Psoas muscle (tissue), 8 donors: ENCODE data around the gene HENMT1. TPM values are rescaled to one million over a fixed set of nuclear protein-coding genes. Genes with fewer than 3 reads are reported as not detected.
"Not testable (repeated sequence)": the region's sequence is repeated elsewhere in the genome, so short reads cannot be mapped to it uniquely, and the experiment has no call there.

Source experiments
- ATAC-seq, 4 donors: fragments of 200-7000 bp; cut with Tn5 transposase; one replicate each; pipeline ENCODE4 v1.9.1; 2020; ENCODE audit warnings: moderate library complexity in 3 of 4, mild to moderate bottlenecking in 2 of 4
- DNase-seq, 2 donors: peaks; one replicate each; pipeline ENCODE4 v3.0.0-alpha.2; 2020
- H3K27ac ChIP-seq: fragments of 200-600 bp; one replicate; pipeline ENCODE4 v1.8.0; 2022
- H3K27me3 ChIP-seq, 3 donors: fragments of 200-600 bp in 1 of 3; one replicate each; pipeline versions ENCODE4 v1.6.1 to v1.8.0; 2013 to 2022; ENCODE audit warnings: low read length in 2 of 3, mild to moderate bottlenecking in 2 of 3, moderate library complexity in 1 of 3; ENCODE audit not compliant: insufficient read depth in 3 of 3
- H3K36me3 ChIP-seq, 2 donors: fragments of 200-600 bp in 1 of 2; one replicate each; pipeline versions ENCODE4 v1.6.1 to v1.8.0; 2013 to 2022; ENCODE audit warnings: low read depth in 1 of 2, mild to moderate bottlenecking in 1 of 2, moderate library complexity in 1 of 2; ENCODE audit not compliant: insufficient read depth in 1 of 2
- H3K4me1 ChIP-seq: fragments of 200-600 bp; one replicate; pipeline ENCODE4 v1.8.0; 2022
- H3K4me3 ChIP-seq: fragments of 200-600 bp; one replicate; pipeline ENCODE4 v1.8.0; 2022; ENCODE audit warnings: mild to moderate bottlenecking
- H3K9me3 ChIP-seq: fragments of 200-600 bp; one replicate; pipeline ENCODE4 v1.8.0; 2022
- CTCF ChIP-seq: fragments of 200-600 bp; IDR thresholded peaks from one replicate; pipeline ENCODE4 v1.8.0; 2022; ENCODE audit warnings: antibody characterized with exemption
- WGBS, 3 donors: extraction: QIAGEN DNeasy Blood & Tissue Kit; methylation state at CpG; one replicate each; pipeline versions ENCODE4 v1.1.6 to v1.1.7; 2013; 5-methylcytosine and 5-hydroxymethylcytosine counted together
- intact Hi-C, 2 donors: fragments of 100-400 bp; cut with DNase I; formaldehyde crosslinking; loops; one replicate each; pipeline versions ENCODE4 v1.11.0 to v1.14.2; 2022
- polyA plus RNA-seq, 3 donors: library from polyadenylated mRNA; stranded (reverse); fragments of 200-250 nt; gene quantifications; one replicate each; pipeline ENCODE4 v1.2.3, GENCODE V29; 2013
- total RNA-seq, 4 donors: library from RNA; stranded (reverse); fragmentation: NEBNext Ultra II Directional in 2 of 4; extraction: Animal tissue kit (Norgen Biotek cat#: 25700) in 2 of 4; gene quantifications; one replicate each; pipeline versions ENCODE4 v1.2.1 to v1.2.4, GENCODE V29; 2021 to 2023
- donor health status: healthy with polysubstance abuse.
- donor health status: DM: no; HTN: no; CAD: no; lungs with moderate emphysema.
- donor health status: Bipolar disorder and iron deficiency.
- donor health status: healthy.
- donor health status: DM: yes; HTN: yes; CAD: no.
- donor health status: DM: no; HTN: no; CAD: no.
- donor health status: DM: no; HTN: no; CAD: no.
- donor health status: DM: yes; HTN: yes; CAD: no.

HENMT1 gene
- total and polyA plus RNA-seq, 7 donors, result 1.2 to 4.1 (median 1.7) TPM

DNA sequence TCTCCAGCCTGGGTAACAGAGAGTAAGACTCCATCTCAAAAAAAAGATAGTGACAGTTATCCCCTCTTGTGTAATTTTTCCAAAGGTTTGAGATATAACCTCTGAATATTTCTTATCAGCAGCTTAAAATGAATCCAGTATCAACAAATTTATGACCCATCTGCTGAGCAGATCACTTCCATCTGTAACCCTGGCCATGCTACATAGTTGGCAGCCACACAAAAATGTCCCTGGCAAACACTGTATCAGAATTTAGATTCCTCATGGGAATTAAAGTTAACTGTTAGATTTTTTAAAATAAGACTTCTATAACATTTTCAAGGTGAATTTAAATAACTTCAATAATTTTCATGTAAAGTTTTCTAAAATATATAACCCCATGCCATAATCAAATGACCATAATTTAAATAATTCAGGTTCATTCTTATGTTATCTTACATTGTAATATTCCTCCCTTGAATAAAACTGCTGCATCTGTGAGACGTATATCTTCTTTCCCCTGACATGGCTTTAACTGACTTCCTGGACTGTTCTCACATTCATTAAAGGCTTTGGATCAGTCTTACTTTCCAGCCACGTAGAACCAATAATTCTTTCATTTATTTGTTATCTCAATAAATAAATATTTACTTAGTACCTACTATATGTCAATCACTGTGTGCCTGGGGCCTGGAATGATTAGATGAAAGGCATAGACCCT is 25.9 kb upstream of the HENMT1 start:
- intact Hi-C loops, result no loop called here
- Histone ChIP-seq H3K4me1 (peaks cover 11% of the 10 kb centered on the region), H3K27me3 (no peaks in the 10 kb centered on the region), H3K9me3 (no peaks in the 10 kb centered on the region), H3K36me3 (no peaks in the 10 kb centered on the region), H3K4me3 (no peak overlapping the region), H3K27ac (no peak overlapping the region)
- DNase-seq (no peak), ATAC-seq (no peak)
- no peak for TF ChIP-seq CTCF
- 57 to 59% (median 57%) methylated on average over 2 of the region's 2 CpGs for WGBS, 3 donors

DNA sequence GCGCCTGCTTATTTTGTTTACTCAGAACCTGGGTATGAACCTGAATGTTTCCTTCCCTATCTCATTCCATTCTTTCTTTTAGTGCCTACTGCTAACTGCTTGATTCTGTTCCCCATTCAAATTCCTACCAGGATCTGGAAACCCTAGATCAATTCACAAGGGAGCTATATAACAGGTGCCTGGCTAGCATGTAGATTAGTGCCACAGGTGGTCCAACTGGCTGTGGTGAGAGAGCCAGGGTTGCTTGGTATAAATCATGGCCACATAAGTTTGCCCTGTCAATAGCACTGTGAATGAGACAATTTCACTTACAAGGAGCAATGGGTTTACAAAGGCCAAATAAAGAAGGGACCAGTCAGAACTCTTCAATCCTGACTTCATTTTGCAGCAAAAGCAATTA is 24.6 kb upstream of the HENMT1 start:
- Histone ChIP-seq H3K4me3 (no peak overlapping the region), H3K4me1 (peaks cover 1% of the 10 kb centered on the region), H3K27me3 (no peaks in the 10 kb centered on the region), H3K9me3 (no peaks in the 10 kb centered on the region), H3K36me3 (no peaks in the 10 kb centered on the region), H3K27ac (no peak overlapping the region)
- DNase-seq, result no peak
- ATAC-seq, result no peak
- 63 to 76% (median 67%) methylated on average over 1 of the region's 1 CpG for WGBS, 3 donors
- TF ChIP-seq CTCF, result no peak
- intact Hi-C loops, result no loop called here

GRCh38 chr1:108681701-108682100 is 20.8 kb upstream of the HENMT1 start:
- H3K4me1 ChIP-seq, ATAC-seq, intact Hi-C loops, H3K4me3 ChIP-seq, H3K36me3 ChIP-seq, H3K27ac ChIP-seq, H3K9me3 ChIP-seq, DNase-seq, H3K27me3 ChIP-seq: not testable (repeated sequence)
- 73 to 87% (median 80%) methylated on average over 4 of the region's 4 CpGs for WGBS, 3 donors

- Histone ChIP-seq H3K36me3 (no peaks in the 10 kb centered on the region), H3K27ac (no peak overlapping the region), H3K4me1 (no peaks in the 10 kb centered on the region), H3K4me3 (peak overlapping the region; percentile 36), H3K27me3 (no peaks in the 10 kb centered on the region), H3K9me3 (no peaks in the 10 kb centered on the region)
- no peak for TF ChIP-seq CTCF
- intact Hi-C loops, result no loop called here
- WGBS, 3 donors, result 69 to 73% (median 71%) methylated on average over 10 of the region's 10 CpGs
- no peak for ATAC-seq
- no peak for DNase-seq
Observed at GRCh38 chr1:108679586-108680213, 18.8 kb upstream of the HENMT1 start.

- Histone ChIP-seq H3K27me3 (no peaks in the 10 kb centered on the region), H3K4me3 (no peak overlapping the region), H3K36me3 (no peaks in the 10 kb centered on the region), H3K4me1 (no peaks in the 10 kb centered on the region), H3K27ac (no peak overlapping the region), H3K9me3 (no peaks in the 10 kb centered on the region)
- DNase-seq, result no peak
- ATAC-seq, result no peak
- no peak for TF ChIP-seq CTCF
- WGBS, 3 donors, result 76 to 82% (median 77%) methylated on average over 4 of the region's 4 CpGs
- intact Hi-C loops, result no loop called here
Observed at GRCh38 chr1:108678706-108679105, 17.8 kb upstream of the HENMT1 start.
